HT1080 (cell line): ENCODE data around the gene DPYD. TPM values are rescaled to one million over a fixed set of nuclear protein-coding genes. Genes with fewer than 3 reads are reported as not detected.
A peak's percentile ranks its signal among the peaks of the same experiment; 100 is the strongest.
"Not testable (repeated sequence)": the region's sequence is repeated elsewhere in the genome, so short reads cannot be mapped to it uniquely, and the experiment has no call there.

Experiments
- DNase-seq: peaks from one replicate; pipeline ENCODE4 v3.0.0-alpha.2; 2015; ENCODE audit warnings: low read depth
- total RNA-seq: library from RNA; depleted of rRNA; stranded (reverse); fragments of >200 nt; shearing (Covaris generic); gene quantifications from 2 replicates; pipeline ENCODE4 v1.2.3, GENCODE V29; 2014

DPYD gene
- total RNA-seq, 1 experiment from 2014 or later, result 24.1 TPM

- DNase-seq, result not testable (repeated sequence)
Measured at GRCh38 chr1:97231354-97231753, 689.5 kb downstream of the DPYD start.

GRCh38 chr1:97212671-97213070 lies 708.2 kb downstream of the DPYD start:
- no peak for DNase-seq

- DNase-seq, result no peak
Measured at GRCh38 chr1:97210307-97210706, 710.5 kb downstream of the DPYD start.

GRCh38 chr1:97209381-97209957 lies 711.4 kb downstream of the DPYD start:
- DNase-seq, result peak; percentile 1

GRCh38 chr1:97207868-97208267 lies 713.0 kb downstream of the DPYD start:
- no peak for DNase-seq

- DNase-seq, result no peak
Measured at GRCh38 chr1:97204468-97204867, 716.4 kb downstream of the DPYD start.

- DNase-seq, result no peak
Measured at GRCh38 chr1:97202481-97203380, 718.1 kb downstream of the DPYD start.

- no peak for DNase-seq
Measured at GRCh38 chr1:97201641-97202040, 719.2 kb downstream of the DPYD start.

- no peak for DNase-seq
Measured at GRCh38 chr1:97200595-97200994, 720.2 kb downstream of the DPYD start.

- DNase-seq, result no peak
Measured at GRCh38 chr1:97196825-97197516, 723.9 kb downstream of the DPYD start.

- peak; percentile 93 for DNase-seq
Measured at GRCh38 chr1:97192872-97193572, 727.8 kb downstream of the DPYD start.

- DNase-seq, result peak; percentile 43
Measured at GRCh38 chr1:97190326-97190725, 730.5 kb downstream of the DPYD start.

- peak; percentile 19 for DNase-seq
Measured at GRCh38 chr1:97186381-97186780, 734.5 kb downstream of the DPYD start.

- DNase-seq, result no peak
Measured at GRCh38 chr1:97174039-97174704, 746.7 kb downstream of the DPYD start.

- no peak for DNase-seq
Measured at GRCh38 chr1:97170300-97170699, 750.5 kb downstream of the DPYD start.

GRCh38 chr1:97168056-97168455 lies 752.8 kb downstream of the DPYD start:
- no peak for DNase-seq

- DNase-seq, result no peak
Measured at GRCh38 chr1:97167246-97167645, 753.6 kb downstream of the DPYD start.

- no peak for DNase-seq
Measured at GRCh38 chr1:97166626-97167025, 754.2 kb downstream of the DPYD start.

- DNase-seq, result no peak
Measured at GRCh38 chr1:97164276-97164639, 756.6 kb downstream of the DPYD start.

- no peak for DNase-seq
Measured at GRCh38 chr1:97163591-97164275, 757.1 kb downstream of the DPYD start.

- DNase-seq, result no peak
Measured at GRCh38 chr1:97160818-97161217, 760.0 kb downstream of the DPYD start.
